ENCODE results near the gene TBC1D1.

The TBC1D1 gene

GRCh38 chr4:37891260-37892159 is 626 bp downstream of the TBC1D1 start:
- no peak for TF ChIP-seq TAF1 (IDR thresholded peaks at IDR 0.05; ENCODE audit: borderline replicate concordance, low read depth, low read length)
- TF ChIP-seq POLR2A (IDR thresholded peaks at IDR 0.05; ENCODE audit: low read depth, low read length) = peak; percentile 47
- TF ChIP-seq POLR2AphosphoS5 (IDR thresholded peaks at IDR 0.05; ENCODE audit: low read depth, low read length) = no peak; the same call in 1 of the 2 replicates
- FAIRE-seq (peak; percentile 91), DNase-seq (ENCODE audit: insufficient read length) (peak; percentile 52)

DNA sequence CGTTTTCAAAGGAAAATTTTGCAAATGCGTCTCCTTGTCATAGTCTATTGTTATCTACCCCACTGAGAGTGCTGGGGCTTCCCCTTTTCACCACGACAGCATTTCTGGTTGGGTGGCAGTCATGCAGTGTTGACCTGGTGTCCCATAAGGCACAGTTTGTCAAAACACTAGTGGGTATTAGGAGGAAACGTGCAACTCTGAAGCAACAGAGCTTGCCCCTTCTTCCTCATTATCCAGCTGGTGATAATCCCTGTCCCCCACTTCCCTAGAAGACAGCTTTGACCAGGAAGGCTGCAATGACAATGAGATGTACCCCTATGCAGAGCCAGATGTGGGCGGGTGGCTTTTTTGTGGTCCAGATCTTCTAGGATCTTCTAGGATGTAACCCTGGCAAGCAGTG is 1.8 kb downstream of the TBC1D1 start:
- TF ChIP-seq POLR2A (IDR thresholded peaks at IDR 0.05; ENCODE audit: low read depth, low read length) (no peak), TAF1 (IDR thresholded peaks at IDR 0.05; ENCODE audit: borderline replicate concordance, low read depth, low read length) (no peak), POLR2AphosphoS5 (IDR thresholded peaks at IDR 0.05; ENCODE audit: low read depth, low read length) (no peak)
- DNase-seq (ENCODE audit: insufficient read length) = peak; percentile 28
- FAIRE-seq = peak; percentile 97

GRCh38 chr4:37893164-37893563 is 2.3 kb downstream of the TBC1D1 start:
- DNase-seq (ENCODE audit: insufficient read length) (no peak), FAIRE-seq (no peak)
- TF ChIP-seq TAF1 (IDR thresholded peaks at IDR 0.05; ENCODE audit: borderline replicate concordance, low read depth, low read length) (no peak), POLR2AphosphoS5 (IDR thresholded peaks at IDR 0.05; ENCODE audit: low read depth, low read length) (no peak)

GRCh38 chr4:37895271-37895670 is 4.4 kb downstream of the TBC1D1 start:
- DNase-seq (ENCODE audit: insufficient read length) (no peak), FAIRE-seq (no peak)
- TF ChIP-seq POLR2A (IDR thresholded peaks at IDR 0.05; ENCODE audit: low read depth, low read length) = no peak
- no peak for TF ChIP-seq TAF1 (IDR thresholded peaks at IDR 0.05; ENCODE audit: borderline replicate concordance, low read depth, low read length)
- no peak for TF ChIP-seq POLR2AphosphoS5 (IDR thresholded peaks at IDR 0.05; ENCODE audit: low read depth, low read length)

GRCh38 chr4:37896206-37896860 is 5.4 kb downstream of the TBC1D1 start:
- DNase-seq (ENCODE audit: insufficient read length) (no peak), FAIRE-seq (peak; percentile 9)
- TF ChIP-seq TAF1 (IDR thresholded peaks at IDR 0.05; ENCODE audit: borderline replicate concordance, low read depth, low read length) = no peak

DNA sequence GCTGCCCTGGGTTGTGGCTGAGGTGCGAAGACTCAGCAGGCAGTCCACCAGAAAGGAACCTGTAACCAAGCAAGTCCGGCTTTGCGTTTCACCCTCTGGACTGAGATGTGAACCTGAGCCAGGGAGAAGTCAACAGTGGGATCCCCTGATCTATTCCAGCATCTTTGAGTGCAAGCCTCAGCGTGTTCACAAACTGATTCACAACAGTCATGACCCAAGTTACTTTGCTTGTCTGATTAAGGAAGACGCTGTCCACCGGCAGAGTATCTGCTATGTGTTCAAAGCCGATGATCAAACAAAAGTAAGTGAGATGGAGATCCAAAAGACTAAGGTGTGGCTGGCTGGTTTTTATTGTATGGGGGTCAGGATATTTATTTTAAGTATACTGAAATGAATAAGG is 11.3 kb downstream of the TBC1D1 start:
- DNase-seq (ENCODE audit: insufficient read length) (no peak), FAIRE-seq (no peak)
- no peak for TF ChIP-seq POLR2A (IDR thresholded peaks at IDR 0.05; ENCODE audit: low read depth, low read length)
- TF ChIP-seq TAF1 (IDR thresholded peaks at IDR 0.05; ENCODE audit: borderline replicate concordance, low read depth, low read length) = no peak
- TF ChIP-seq POLR2AphosphoS5 (IDR thresholded peaks at IDR 0.05; ENCODE audit: low read depth, low read length) = no peak

DNA sequence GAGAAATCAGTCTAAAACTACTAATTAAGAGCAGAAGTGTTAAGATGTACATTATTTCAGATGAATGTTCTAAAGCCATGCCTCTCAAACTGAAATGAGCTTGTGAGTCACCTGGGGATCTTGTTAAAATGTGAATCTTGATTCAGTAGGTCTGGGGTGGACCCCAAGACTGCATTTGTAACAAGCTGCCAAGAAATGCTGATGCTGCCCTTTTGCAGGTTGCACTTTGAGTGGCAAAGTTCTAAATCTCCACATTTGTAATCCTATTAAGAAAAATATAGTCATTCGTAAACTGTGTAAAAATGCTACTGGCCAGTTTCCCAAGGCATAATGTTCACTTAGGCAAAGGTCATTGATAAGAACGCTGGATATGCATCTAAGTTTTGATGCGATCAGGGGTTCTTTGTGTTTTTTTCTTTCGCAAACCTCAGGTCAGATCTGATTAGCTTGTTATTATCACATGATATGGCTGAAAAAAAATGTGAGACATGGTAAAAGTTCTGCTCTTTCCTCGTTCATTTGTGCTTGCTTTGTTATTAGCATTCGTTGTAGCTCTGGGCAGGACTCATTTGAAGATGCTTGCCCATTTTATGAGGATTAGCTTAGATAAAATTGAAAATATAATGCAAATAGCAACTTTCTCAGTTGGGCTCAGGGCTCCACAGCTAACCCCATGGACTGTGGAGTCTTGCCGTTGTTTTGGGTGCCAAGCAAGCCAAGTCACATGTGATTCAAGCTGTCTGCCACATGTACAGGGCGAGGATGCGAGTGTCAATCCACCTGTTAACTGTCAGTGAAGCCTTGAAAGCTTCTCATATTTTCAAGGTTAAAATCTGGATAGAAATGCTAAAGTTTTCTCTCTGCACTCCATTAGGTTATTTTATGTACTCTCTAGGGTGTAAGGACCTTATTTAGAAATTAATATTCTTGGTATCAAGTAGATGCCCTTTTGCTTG is 12.1 kb downstream of the TBC1D1 start:
- FAIRE-seq = no peak
- TF ChIP-seq POLR2AphosphoS5 (IDR thresholded peaks at IDR 0.05; ENCODE audit: low read depth, low read length) = no peak
- TF ChIP-seq POLR2A (IDR thresholded peaks at IDR 0.05; ENCODE audit: low read depth, low read length) = no peak
- no peak for TF ChIP-seq TAF1 (IDR thresholded peaks at IDR 0.05; ENCODE audit: borderline replicate concordance, low read depth, low read length)
- no peak for DNase-seq (ENCODE audit: insufficient read length)

GRCh38 chr4:37903901-37904300 is 13.0 kb downstream of the TBC1D1 start:
- DNase-seq (ENCODE audit: insufficient read length) (no peak), FAIRE-seq (no peak)
- TF ChIP-seq POLR2AphosphoS5 (IDR thresholded peaks at IDR 0.05; ENCODE audit: low read depth, low read length) (no peak), TAF1 (IDR thresholded peaks at IDR 0.05; ENCODE audit: borderline replicate concordance, low read depth, low read length) (no peak), POLR2A (IDR thresholded peaks at IDR 0.05; ENCODE audit: low read depth, low read length) (no peak)

DNA sequence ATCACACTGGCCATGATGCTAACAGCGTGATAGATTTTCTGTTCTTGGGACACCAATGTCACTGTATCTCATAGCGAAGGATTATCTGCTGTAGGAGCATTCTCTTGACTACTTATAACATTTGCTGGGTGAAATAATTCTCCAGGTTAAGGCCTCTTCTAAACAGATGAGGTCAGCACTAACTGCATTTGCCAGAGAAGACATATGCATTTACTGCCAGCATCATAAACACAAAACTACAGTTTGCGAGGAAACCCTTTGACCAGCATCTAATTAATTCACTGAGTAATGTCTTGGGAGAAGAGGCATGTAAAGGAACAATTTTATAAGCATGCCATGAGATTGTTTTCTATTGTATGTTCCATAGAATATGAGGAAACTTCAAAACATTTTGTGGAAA is 13.9 kb downstream of the TBC1D1 start:
- no peak for DNase-seq (ENCODE audit: insufficient read length)
- FAIRE-seq = no peak
- TF ChIP-seq TAF1 (IDR thresholded peaks at IDR 0.05; ENCODE audit: borderline replicate concordance, low read depth, low read length) (no peak), POLR2A (IDR thresholded peaks at IDR 0.05; ENCODE audit: low read depth, low read length) (no peak), POLR2AphosphoS5 (IDR thresholded peaks at IDR 0.05; ENCODE audit: low read depth, low read length) (no peak)

- TF ChIP-seq POLR2A (IDR thresholded peaks at IDR 0.05; ENCODE audit: low read depth, low read length) = no peak
- no peak for TF ChIP-seq TAF1 (IDR thresholded peaks at IDR 0.05; ENCODE audit: borderline replicate concordance, low read depth, low read length)
- TF ChIP-seq POLR2AphosphoS5 (IDR thresholded peaks at IDR 0.05; ENCODE audit: low read depth, low read length) = no peak
These were observed 14.8 kb downstream of the TBC1D1 start for GRCh38 chr4:37905533-37906169.

More at GRCh38 chr4:37905533-37906169, 14.8 kb downstream of the TBC1D1 start:
- no peak for DNase-seq (ENCODE audit: insufficient read length)
- FAIRE-seq = no peak
